DND-41 (cell line): ENCODE measurements around the gene DCK.
"Not testable (repeated sequence)": the region's sequence is repeated elsewhere in the genome, so short reads cannot be mapped to it uniquely, and the experiment has no call there.

Experiments
- CTCF ChIP-seq: IDR thresholded peaks from 2 replicates; pipeline ENCODE4 v1.5.1; 2012; ENCODE audit warnings: borderline replicate concordance, low read length, moderate library complexity, mild to moderate bottlenecking; ENCODE audit not compliant: poor library complexity, severe bottlenecking; ENCODE audit errors: extremely low read depth
- EZH2 ChIP-seq: IDR thresholded peaks from 3 replicates; pipeline ENCODE4 v1.6.1; 2012; ENCODE audit warnings: borderline replicate concordance, low read depth, mild to moderate bottlenecking, moderate library complexity, low read length, inconsistent platforms; ENCODE audit not compliant: severe bottlenecking

GRCh38 chr4:71059573-71059972, 66.1 kb downstream of the DCK start:
- not testable (repeated sequence) for TF ChIP-seq CTCF, EZH2
